Spleen (tissue), 7 donors: ENCODE data around the gene CD81.

ENCODE experiments used
- POLR2A ChIP-seq, 3 donors: fragments of 450-650 bp; IDR thresholded peaks; one replicate each; pipeline ENCODE4 v1.5.1; 2017; ENCODE audit warnings: antibody characterized with exemption in 3 of 3, mild to moderate bottlenecking in 1 of 3
- TF ChIP-seq, protein P1 (sequence below), 11 experiments: fragments of 200-600 bp in 7 of 11; fragments of 450-650 bp in 4 of 11; sonication (generic) in 4 of 11; IDR thresholded peaks in 8 of 11; conservative IDR thresholded peaks in 3 of 11; 1 replicate in 7 of 11; 2 replicates in 4 of 11; pipeline versions ENCODE4 v1.4.0 to v1.8.0; 2016 to 2021; ENCODE audit warnings: antibody characterized with exemption in 11 of 11, inconsistent platforms in 4 of 11, mild to moderate bottlenecking in 1 of 11
- donor health status: DM: no; HTN: no; CAD: no; lungs with moderate emphysema.
- donor health status: DM: no; HTN: no; CAD: no.
- donor health status: DM: no; HTN: no; CAD: no.

DNA sequence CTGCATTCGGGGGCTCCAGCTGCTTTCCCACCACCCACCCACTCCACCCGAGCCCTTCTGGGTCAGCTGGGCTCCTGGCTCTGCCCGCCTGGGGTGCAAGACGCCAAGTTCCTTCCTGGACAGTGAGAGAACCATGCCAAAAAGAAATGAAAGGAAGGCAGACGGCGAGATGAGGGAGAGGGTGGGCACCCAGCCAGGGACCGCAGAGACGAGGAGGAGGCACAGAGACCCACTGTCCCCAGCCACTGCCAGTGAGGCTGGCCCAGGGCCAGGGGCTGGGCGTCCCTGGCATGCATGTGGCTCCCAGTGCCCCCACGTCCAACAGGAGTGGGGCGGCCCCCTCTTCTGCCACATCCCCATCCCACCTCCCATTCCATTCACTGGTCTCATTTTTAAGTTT, 10.8 kb upstream of the CD81 start:
- TF ChIP-seq, protein P1, sequence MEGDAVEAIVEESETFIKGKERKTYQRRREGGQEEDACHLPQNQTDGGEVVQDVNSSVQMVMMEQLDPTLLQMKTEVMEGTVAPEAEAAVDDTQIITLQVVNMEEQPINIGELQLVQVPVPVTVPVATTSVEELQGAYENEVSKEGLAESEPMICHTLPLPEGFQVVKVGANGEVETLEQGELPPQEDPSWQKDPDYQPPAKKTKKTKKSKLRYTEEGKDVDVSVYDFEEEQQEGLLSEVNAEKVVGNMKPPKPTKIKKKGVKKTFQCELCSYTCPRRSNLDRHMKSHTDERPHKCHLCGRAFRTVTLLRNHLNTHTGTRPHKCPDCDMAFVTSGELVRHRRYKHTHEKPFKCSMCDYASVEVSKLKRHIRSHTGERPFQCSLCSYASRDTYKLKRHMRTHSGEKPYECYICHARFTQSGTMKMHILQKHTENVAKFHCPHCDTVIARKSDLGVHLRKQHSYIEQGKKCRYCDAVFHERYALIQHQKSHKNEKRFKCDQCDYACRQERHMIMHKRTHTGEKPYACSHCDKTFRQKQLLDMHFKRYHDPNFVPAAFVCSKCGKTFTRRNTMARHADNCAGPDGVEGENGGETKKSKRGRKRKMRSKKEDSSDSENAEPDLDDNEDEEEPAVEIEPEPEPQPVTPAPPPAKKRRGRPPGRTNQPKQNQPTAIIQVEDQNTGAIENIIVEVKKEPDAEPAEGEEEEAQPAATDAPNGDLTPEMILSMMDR (IDR thresholded peaks at IDR 0.05 in 8 of 11, conservative IDR thresholded peaks at IDR 0.05 in 3 of 11): no peak
- TF ChIP-seq POLR2A (IDR thresholded peaks at IDR 0.05): no peak
